ENCODE results near the gene ERN1. TPM values are rescaled to one million over a fixed set of nuclear protein-coding genes. Genes with fewer than 3 reads are reported as not detected.

Gene ERN1
- total and polyA plus RNA-seq, 7 donors: 1.2 to 9.4 (median 7.4) TPM

- no peak for DNase-seq
- intact Hi-C loops (cut with DNase I): no loop called here
- 82 to 91% methylated on average over 2 of the region's 2 CpGs for WGBS, 2 donors
- TF ChIP-seq POLR2AphosphoS5 (IDR thresholded peaks at IDR 0.05) (no peak), POLR2A (IDR thresholded peaks at IDR 0.05) (no peak), EP300 (IDR thresholded peaks at IDR 0.05) (no peak)
- TF ChIP-seq, protein P1, sequence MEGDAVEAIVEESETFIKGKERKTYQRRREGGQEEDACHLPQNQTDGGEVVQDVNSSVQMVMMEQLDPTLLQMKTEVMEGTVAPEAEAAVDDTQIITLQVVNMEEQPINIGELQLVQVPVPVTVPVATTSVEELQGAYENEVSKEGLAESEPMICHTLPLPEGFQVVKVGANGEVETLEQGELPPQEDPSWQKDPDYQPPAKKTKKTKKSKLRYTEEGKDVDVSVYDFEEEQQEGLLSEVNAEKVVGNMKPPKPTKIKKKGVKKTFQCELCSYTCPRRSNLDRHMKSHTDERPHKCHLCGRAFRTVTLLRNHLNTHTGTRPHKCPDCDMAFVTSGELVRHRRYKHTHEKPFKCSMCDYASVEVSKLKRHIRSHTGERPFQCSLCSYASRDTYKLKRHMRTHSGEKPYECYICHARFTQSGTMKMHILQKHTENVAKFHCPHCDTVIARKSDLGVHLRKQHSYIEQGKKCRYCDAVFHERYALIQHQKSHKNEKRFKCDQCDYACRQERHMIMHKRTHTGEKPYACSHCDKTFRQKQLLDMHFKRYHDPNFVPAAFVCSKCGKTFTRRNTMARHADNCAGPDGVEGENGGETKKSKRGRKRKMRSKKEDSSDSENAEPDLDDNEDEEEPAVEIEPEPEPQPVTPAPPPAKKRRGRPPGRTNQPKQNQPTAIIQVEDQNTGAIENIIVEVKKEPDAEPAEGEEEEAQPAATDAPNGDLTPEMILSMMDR (IDR thresholded peaks at IDR 0.05): no peak
- Histone ChIP-seq H3K27me3 (no peaks in the 10 kb centered on the region), H3K36me3 (peaks cover 0 to 12% (median 0%) of the 10 kb centered on the region in 4 donors), H3K27ac (no peak overlapping the region), H3K4me3 (no peak overlapping the region), H3K9me3 (no peaks in the 10 kb centered on the region), H3K4me1 (peaks cover 0 to 4% (median 0%) of the 10 kb centered on the region in 4 donors)
Observed at GRCh38 chr17:64092113-64092512, 37.8 kb downstream of the ERN1 start.

DNA sequence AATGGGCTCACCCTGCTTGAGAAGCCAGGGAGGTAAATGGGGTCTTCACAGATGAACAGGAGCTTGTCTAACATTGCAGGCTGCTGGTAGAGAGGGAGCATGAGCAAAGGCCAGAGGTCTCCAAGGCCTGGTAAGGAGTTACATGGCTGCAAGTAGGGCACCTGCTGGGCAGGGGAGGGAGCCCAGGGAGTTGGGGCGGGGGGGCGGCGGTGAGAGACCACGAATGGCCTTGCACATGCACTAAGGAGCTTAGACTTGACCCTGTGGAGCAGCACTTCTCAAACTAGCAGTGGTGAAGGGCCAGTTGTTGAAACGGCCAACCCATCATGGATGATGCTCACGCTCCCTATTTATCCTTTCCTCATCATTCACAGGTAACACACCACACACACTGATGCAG is 38.4 kb downstream of the ERN1 start:
- TF ChIP-seq POLR2A (IDR thresholded peaks at IDR 0.05): no peak
- TF ChIP-seq POLR2AphosphoS5 (IDR thresholded peaks at IDR 0.05): no peak
- no peak for TF ChIP-seq EP300 (IDR thresholded peaks at IDR 0.05)
- TF ChIP-seq, protein P1 (IDR thresholded peaks at IDR 0.05): no peak
- H3K36me3 ChIP-seq: peaks cover 0 to 7% (median 0%) of the 10 kb centered on the region in 4 donors
- H3K9me3 ChIP-seq: no peaks in the 10 kb centered on the region
- no peaks in the 10 kb centered on the region for H3K27me3 ChIP-seq
- no peak overlapping the region for H3K27ac ChIP-seq
- no peak overlapping the region for H3K4me3 ChIP-seq
- no peak for DNase-seq
- intact Hi-C loops (cut with DNase I): no loop called here
- WGBS, 2 donors: 95 to 97% methylated on average over 6 of the region's 6 CpGs
- no peaks in the 10 kb centered on the region for H3K4me1 ChIP-seq

DNA sequence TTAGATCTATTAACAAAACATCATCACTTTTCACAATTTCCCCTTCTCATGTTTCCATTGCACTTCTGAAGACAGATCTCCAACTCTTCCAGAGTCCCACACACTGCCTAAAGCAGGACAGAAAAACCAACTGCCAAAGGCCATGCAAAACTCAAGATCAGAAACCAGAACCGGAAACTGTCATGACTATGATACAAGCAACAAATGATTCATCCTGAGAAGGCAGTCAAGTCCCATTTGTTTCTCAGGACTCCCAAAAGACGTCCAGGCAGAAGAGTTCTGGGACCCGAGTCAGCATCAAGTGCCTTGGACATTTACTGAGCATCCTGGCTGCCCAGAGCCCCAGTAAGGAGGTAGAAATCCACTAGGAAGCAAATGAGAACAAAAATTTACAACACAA is 38.8 kb downstream of the ERN1 start:
- WGBS, 2 donors: 83 to 84% methylated on average over 3 of the region's 3 CpGs

DNA sequence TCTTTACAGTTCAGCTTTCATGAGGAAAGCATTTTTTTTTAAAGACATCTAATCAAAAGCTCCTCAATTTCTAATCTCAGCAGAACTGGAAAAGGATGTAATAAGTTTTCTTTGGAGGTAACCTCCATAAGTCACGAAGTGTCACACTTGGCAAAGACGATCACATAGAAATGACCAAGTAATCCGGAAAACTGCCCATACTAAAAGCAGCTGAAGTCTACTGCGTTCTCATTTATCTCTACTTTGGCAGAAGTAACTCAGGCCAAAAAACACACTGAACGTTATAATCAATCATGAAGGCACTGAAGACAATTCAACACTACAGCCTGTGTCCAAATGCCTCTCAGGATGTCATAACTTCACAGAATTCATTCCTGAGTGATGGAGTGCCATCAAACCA is 39.8 kb downstream of the ERN1 start:
- H3K4me3 ChIP-seq: no peak overlapping the region
- H3K36me3 ChIP-seq: no peaks in the 10 kb centered on the region
- 91 to 92% methylated on average over 5 of the region's 5 CpGs for WGBS, 2 donors
- H3K4me1 ChIP-seq: no peaks in the 10 kb centered on the region
- intact Hi-C loops (cut with DNase I): no loop called here
- DNase-seq: no peak
- H3K27ac ChIP-seq: no peak overlapping the region
- no peaks in the 10 kb centered on the region for H3K27me3 ChIP-seq
- TF ChIP-seq POLR2A (IDR thresholded peaks at IDR 0.05) (no peak), EP300 (IDR thresholded peaks at IDR 0.05) (no peak)
- TF ChIP-seq, protein P1 (IDR thresholded peaks at IDR 0.05): no peak
- H3K9me3 ChIP-seq: no peaks in the 10 kb centered on the region

More for the DNA sequence above, 38.8 kb downstream of the ERN1 start:
- Histone ChIP-seq H3K27me3 (no peaks in the 10 kb centered on the region), H3K27ac (no peak overlapping the region), H3K4me1 (no peaks in the 10 kb centered on the region), H3K9me3 (no peaks in the 10 kb centered on the region), H3K36me3 (peaks cover 0 to 3% (median 0%) of the 10 kb centered on the region in 4 donors), H3K4me3 (no peak overlapping the region)
- intact Hi-C loops (cut with DNase I): no loop called here
- no peak for TF ChIP-seq POLR2A (IDR thresholded peaks at IDR 0.05)
- TF ChIP-seq, protein P1 (IDR thresholded peaks at IDR 0.05): no peak
- no peak for TF ChIP-seq POLR2AphosphoS5 (IDR thresholded peaks at IDR 0.05)
- TF ChIP-seq EP300 (IDR thresholded peaks at IDR 0.05): no peak
- no peak for DNase-seq
